ENCODE measurements around the gene DMTF1.

DNA sequence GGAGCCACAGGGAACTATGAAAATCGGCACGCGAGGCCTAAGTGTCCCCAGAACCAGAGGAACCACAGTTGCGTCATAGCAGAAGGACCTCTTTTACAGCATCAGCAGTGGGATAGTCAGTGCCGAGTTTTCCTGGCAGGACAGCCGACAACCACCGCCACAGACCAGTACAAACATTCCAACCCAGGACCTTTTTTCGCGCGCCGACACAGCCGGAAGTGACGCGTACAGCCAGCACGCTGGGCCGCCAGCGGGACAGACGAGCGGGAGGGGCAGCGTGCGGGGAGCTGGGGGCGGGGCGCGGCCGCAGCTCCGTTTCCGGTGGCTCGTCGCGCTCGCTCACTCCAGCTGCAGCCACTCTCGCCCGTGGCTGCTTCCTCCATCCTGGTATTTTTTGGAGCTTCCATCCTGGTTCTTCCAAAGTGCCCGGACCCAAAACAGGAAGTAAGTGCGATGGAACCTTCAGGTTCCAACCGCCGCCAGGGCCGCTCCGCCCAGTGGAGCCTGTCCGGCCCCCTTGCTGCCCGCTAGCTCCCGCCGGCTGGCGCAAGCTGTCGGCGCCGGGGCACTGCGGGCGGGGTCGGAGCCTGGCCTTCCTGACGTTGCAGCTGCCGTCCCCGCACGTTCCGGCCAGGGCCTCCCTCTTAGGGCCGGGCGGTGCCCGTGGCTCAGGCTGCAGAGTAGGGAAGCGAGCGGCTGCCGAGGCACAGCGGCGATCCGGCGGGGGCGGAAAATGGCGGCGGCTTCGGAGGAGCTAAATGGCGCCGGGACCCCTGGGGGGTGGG is at the start of gene DMTF1:
- TF ChIP-seq, protein P1, sequence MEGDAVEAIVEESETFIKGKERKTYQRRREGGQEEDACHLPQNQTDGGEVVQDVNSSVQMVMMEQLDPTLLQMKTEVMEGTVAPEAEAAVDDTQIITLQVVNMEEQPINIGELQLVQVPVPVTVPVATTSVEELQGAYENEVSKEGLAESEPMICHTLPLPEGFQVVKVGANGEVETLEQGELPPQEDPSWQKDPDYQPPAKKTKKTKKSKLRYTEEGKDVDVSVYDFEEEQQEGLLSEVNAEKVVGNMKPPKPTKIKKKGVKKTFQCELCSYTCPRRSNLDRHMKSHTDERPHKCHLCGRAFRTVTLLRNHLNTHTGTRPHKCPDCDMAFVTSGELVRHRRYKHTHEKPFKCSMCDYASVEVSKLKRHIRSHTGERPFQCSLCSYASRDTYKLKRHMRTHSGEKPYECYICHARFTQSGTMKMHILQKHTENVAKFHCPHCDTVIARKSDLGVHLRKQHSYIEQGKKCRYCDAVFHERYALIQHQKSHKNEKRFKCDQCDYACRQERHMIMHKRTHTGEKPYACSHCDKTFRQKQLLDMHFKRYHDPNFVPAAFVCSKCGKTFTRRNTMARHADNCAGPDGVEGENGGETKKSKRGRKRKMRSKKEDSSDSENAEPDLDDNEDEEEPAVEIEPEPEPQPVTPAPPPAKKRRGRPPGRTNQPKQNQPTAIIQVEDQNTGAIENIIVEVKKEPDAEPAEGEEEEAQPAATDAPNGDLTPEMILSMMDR (IDR thresholded peaks at IDR 0.05), result peak in 1 of 3 donors; percentile 21
- TF ChIP-seq POLR2A (IDR thresholded peaks at IDR 0.05), result peak; percentile 61
